WTC11 (cell line): ENCODE results near the gene WDR76.

Experiments
- AR ChIP-seq: fragments of 250-450 bp; sonication (Bioruptor Pico); IDR thresholded peaks from 2 replicates; pipeline ENCODE4 v1.9.0; 2021; ENCODE audit warnings: mild to moderate bottlenecking
- CTCF ChIP-seq: fragments of 200-600 bp; IDR thresholded peaks from 2 replicates; pipeline ENCODE4 v1.8.0; 2022; ENCODE audit warnings: antibody characterized with exemption
- MYBL2 ChIP-seq: sonication (generic); formaldehyde crosslinking; IDR thresholded peaks from 2 replicates; pipeline ENCODE4 v1.8.1; 2023; ENCODE audit warnings: mild to moderate bottlenecking, moderate library complexity, missing genetic modification reagents
- PREB ChIP-seq: sonication (generic); formaldehyde crosslinking; IDR thresholded peaks from 2 replicates; pipeline ENCODE4 v1.8.1; 2022; ENCODE audit warnings: mild to moderate bottlenecking, missing genetic modification reagents, moderate library complexity, borderline replicate concordance
- USF2 ChIP-seq: sonication (generic); formaldehyde crosslinking; IDR thresholded peaks from 2 replicates; pipeline ENCODE4 v1.8.1; 2023; ENCODE audit warnings: mild to moderate bottlenecking, missing genetic modification reagents, moderate library complexity
- ZNF416 ChIP-seq: fragments of 250-450 bp; sonication (Bioruptor Pico); IDR thresholded peaks from 2 replicates; pipeline ENCODE4 v1.9.0; 2021; ENCODE audit warnings: mild to moderate bottlenecking, inconsistent platforms

- TF ChIP-seq USF2 (CRISPR knock-in tag) (no peak), PREB (CRISPR knock-in tag) (no peak), CTCF (peak; percentile 59), AR (CRISPR knock-in tag) (no peak), MYBL2 (CRISPR knock-in tag) (no peak), ZNF416 (CRISPR knock-in tag) (no peak)
These were observed 45.7 kb downstream of the WDR76 start for GRCh38 chr15:43872416-43873020.
